Measurements from ENCODE around the gene BCAP29. TPM values are rescaled to one million over a fixed set of nuclear protein-coding genes. Genes with fewer than 3 reads are reported as not detected.
A peak's percentile ranks its signal among the peaks of the same experiment; 100 is the strongest.

The BCAP29 gene
- total RNA-seq, 6 experiments from 2014 or later = 70.7 to 92.2 (median 89.0) TPM

DNA sequence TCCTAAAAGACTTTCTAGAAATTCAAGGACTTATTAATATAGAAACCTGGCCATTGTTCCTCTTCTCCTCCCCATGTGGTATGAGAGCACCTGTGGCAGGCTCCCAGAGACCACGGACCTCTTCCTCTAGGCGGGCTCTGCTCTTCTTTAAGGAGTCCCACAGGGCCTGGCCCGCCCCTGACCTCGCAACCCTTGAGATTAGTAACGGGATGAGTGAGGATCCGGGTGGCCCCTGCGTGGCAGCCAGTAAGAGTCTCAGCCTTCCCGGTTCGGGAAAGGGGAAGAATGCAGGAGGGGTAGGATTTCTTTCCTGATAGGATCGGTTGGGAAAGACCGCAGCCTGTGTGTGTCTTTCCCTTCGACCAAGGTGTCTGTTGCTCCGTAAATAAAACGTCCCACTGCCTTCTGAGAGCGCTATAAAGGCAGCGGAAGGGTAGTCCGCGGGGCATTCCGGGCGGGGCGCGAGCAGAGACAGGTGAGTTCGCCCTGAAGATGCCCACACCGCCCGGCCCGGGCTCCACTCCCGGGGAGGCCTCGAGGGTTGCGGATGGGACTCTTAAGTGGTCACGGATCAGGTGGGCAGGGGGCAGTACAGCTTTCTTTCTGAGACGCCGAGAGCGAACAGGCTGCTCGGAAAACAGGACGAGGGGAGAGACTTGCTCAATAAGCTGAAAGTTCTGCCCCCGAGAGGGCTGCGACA, 80.5 kb downstream of the BCAP29 start, which contains the start of gene SLC26A4:
Gene SLC26A4 (plus strand): TSS at position 448 of the 700 bp plus-strand sequence. CDS start 814 bp downstream, outside the sequence.
- no peak for DNase-seq

DNA sequence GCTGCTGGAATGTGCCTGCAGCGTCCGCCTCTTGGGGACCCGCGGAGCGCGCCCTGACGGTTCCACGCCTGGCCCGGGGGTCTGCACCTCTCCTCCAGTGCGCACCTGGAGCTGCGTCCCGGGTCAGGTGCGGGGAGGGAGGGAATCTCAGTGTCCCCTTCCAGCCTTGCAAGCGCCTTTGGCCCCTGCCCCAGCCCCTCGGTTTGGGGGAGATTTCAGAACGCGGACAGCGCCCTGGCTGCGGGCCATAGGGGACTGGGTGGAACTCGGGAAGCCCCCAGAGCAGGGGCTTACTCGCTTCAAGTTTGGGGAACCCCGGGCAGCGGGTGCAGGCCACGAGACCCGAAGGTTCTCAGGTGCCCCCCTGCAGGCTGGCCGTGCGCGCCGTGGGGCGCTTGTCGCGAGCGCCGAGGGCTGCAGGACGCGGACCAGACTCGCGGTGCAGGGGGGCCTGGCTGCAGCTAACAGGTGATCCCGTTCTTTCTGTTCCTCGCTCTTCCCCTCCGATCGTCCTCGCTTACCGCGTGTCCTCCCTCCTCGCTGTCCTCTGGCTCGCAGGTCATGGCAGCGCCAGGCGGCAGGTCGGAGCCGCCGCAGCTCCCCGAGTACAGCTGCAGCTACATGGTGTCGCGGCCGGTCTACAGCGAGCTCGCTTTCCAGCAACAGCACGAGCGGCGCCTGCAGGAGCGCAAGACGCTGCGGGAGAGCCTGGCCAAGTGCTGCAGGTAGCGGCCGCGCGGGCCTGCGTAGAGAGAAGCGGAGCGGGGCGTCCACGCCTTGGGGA, 81.2 kb downstream of the BCAP29 start:
- Mint-ChIP-seq H3K4me1 (ENCODE audit: low read depth) (peaks cover 22% of the 10 kb centered on the region), H3K27me3 (ENCODE audit: insufficient read depth) (peaks cover 8% of the 10 kb centered on the region), H3K36me3 (ENCODE audit: low read depth) (no peaks in the 10 kb centered on the region), H3K4me3 (peak overlapping the region; percentile 85), H3K9me3 (no peaks in the 10 kb centered on the region), H3K27ac (no peak overlapping the region)
- TF ChIP-seq, protein P1, sequence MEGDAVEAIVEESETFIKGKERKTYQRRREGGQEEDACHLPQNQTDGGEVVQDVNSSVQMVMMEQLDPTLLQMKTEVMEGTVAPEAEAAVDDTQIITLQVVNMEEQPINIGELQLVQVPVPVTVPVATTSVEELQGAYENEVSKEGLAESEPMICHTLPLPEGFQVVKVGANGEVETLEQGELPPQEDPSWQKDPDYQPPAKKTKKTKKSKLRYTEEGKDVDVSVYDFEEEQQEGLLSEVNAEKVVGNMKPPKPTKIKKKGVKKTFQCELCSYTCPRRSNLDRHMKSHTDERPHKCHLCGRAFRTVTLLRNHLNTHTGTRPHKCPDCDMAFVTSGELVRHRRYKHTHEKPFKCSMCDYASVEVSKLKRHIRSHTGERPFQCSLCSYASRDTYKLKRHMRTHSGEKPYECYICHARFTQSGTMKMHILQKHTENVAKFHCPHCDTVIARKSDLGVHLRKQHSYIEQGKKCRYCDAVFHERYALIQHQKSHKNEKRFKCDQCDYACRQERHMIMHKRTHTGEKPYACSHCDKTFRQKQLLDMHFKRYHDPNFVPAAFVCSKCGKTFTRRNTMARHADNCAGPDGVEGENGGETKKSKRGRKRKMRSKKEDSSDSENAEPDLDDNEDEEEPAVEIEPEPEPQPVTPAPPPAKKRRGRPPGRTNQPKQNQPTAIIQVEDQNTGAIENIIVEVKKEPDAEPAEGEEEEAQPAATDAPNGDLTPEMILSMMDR (IDR thresholded peaks at IDR 0.05) = no peak
- peak; percentile 27 for DNase-seq

More for the DNA sequence above, 80.5 kb downstream of the BCAP29 start, which contains the start of gene SLC26A4:
- TF ChIP-seq, protein P1 (IDR thresholded peaks at IDR 0.05) = no peak
- H3K4me3 Mint-ChIP-seq = peak within 1 kb of the TSS; percentile 85
- peak within 1 kb of the TSS; percentile 20; the same call in 1 of the 2 replicates for H3K27ac Mint-ChIP-seq
- H3K4me1 Mint-ChIP-seq (ENCODE audit: low read depth) = peaks cover 25% of the 10 kb centered on the region
- no peaks in the 10 kb centered on the region for H3K9me3 Mint-ChIP-seq
- H3K27me3 Mint-ChIP-seq (ENCODE audit: insufficient read depth) = peaks cover 8% of the 10 kb centered on the region
- no peaks in the 10 kb centered on the region for H3K36me3 Mint-ChIP-seq (ENCODE audit: low read depth)

DNA sequence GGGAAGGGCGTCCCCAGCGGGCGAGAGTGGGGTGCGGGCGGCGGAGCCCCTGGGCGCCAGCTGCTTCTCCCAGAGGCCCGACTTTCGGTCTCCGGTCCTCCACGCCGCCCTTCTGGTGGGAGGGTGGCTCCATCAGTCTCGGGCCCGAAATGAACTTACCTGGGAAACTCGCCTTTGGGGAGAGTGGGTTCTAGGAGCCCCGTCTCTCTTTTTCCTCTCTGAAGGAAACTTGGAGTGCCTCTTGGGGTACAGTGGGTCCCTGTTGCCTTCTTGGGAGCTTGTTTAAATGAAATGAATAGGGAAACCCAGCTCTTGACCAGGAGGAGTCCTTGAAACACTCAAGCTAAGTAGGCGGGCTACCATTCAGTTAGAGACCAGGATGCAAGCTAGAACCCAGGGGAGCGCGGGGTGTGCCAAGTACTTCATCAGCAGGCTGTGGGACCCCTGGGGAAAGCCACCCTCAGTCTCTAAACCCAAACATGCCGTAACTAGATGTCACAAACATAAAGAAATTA, 81.9 kb downstream of the BCAP29 start:
- no peaks in the 10 kb centered on the region for H3K36me3 Mint-ChIP-seq (ENCODE audit: low read depth)
- TF ChIP-seq, protein P1 (IDR thresholded peaks at IDR 0.05) = peak; percentile 9; the same call in 1 of the 2 replicates
- peak overlapping the region; percentile 85 for H3K4me3 Mint-ChIP-seq
- H3K27me3 Mint-ChIP-seq (ENCODE audit: insufficient read depth) = peaks cover 8% of the 10 kb centered on the region
- H3K9me3 Mint-ChIP-seq = no peaks in the 10 kb centered on the region
- H3K27ac Mint-ChIP-seq = no peak overlapping the region
- peaks cover 22% of the 10 kb centered on the region for H3K4me1 Mint-ChIP-seq (ENCODE audit: low read depth)
- DNase-seq = no peak

DNA sequence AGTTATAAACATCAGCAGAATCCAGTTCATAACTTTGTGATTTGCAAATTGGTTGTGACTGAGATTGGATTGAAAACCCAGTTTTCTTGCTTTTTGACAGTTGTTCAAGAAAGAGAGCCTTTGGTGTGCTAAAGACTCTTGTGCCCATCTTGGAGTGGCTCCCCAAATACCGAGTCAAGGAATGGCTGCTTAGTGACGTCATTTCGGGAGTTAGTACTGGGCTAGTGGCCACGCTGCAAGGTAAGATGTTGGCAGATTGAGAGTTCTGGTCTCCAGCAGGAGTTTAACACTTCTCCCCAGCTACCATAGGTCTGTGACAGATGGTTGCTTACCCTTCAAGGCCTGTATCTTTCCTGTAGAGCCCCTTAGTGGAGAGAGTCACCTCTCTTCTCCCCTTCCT, 83.2 kb downstream of the BCAP29 start:
- no peak overlapping the region for H3K27ac Mint-ChIP-seq
- peaks cover 22% of the 10 kb centered on the region for H3K4me1 Mint-ChIP-seq (ENCODE audit: low read depth)
- no peak for DNase-seq
- no peak overlapping the region for H3K4me3 Mint-ChIP-seq
- H3K27me3 Mint-ChIP-seq (ENCODE audit: insufficient read depth) = peaks cover 8% of the 10 kb centered on the region
- TF ChIP-seq, protein P1 (IDR thresholded peaks at IDR 0.05) = no peak
- no peaks in the 10 kb centered on the region for H3K9me3 Mint-ChIP-seq
- H3K36me3 Mint-ChIP-seq (ENCODE audit: low read depth) = no peaks in the 10 kb centered on the region

DNA sequence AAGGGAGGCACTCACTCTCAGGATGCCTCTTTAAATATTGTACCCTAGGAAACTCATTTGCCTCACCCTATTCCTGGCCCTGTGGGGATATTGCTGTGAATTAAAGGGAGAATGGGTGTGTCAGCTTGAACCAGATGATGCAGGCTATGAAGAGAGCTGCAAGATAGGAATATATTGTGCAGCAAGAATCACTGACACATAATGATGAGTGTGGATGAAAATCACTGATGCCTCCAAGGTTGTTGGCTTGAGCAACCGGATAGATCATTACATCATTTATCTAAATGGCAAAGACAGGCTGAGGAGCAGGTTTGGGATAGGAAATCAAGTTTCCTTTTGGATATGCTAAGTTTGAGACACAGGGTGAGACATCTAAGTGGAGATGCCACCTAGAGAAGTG, 86.7 kb downstream of the BCAP29 start:
- no peaks in the 10 kb centered on the region for H3K9me3 Mint-ChIP-seq
- no peak for DNase-seq
- no peaks in the 10 kb centered on the region for H3K4me1 Mint-ChIP-seq (ENCODE audit: low read depth)
- no peak overlapping the region for H3K27ac Mint-ChIP-seq
- H3K4me3 Mint-ChIP-seq = no peak overlapping the region
- no peaks in the 10 kb centered on the region for H3K36me3 Mint-ChIP-seq (ENCODE audit: low read depth)
- H3K27me3 Mint-ChIP-seq (ENCODE audit: insufficient read depth) = peaks cover 4% of the 10 kb centered on the region; the same call in 1 of the 2 replicates
- TF ChIP-seq, protein P1 (IDR thresholded peaks at IDR 0.05) = no peak
